Measurements from ENCODE around the gene SASH1. TPM values are rescaled to one million over a fixed set of nuclear protein-coding genes. Genes with fewer than 3 reads are reported as not detected.

SASH1 gene
- polyA plus RNA-seq, 1 donor from 2014 or later: 7.0 TPM

- TF ChIP-seq SMC3 (conservative IDR thresholded peaks at IDR 0.05; ENCODE audit: poor library complexity): no peak
- TF ChIP-seq TAF1 (IDR thresholded peaks at IDR 0.05; ENCODE audit: low read depth): no peak
- TF ChIP-seq POLR2AphosphoS5 (IDR thresholded peaks at IDR 0.05): no peak
- TF ChIP-seq MXI1 (conservative IDR thresholded peaks at IDR 0.05; ENCODE audit: poor library complexity, severe bottlenecking): no peak
- no peak for TF ChIP-seq EP300 (conservative IDR thresholded peaks at IDR 0.05; ENCODE audit: poor library complexity, severe bottlenecking)
- TF ChIP-seq EZH2 (IDR thresholded peaks at IDR 0.05; ENCODE audit: borderline replicate concordance, insufficient read depth, low read length, poor library complexity, severe bottlenecking): no peak
- no peak for TF ChIP-seq RAD21 (conservative IDR thresholded peaks at IDR 0.05)
- no peak for TF ChIP-seq REST (IDR thresholded peaks at IDR 0.05; ENCODE audit: borderline replicate concordance)
- TF ChIP-seq CTCF (IDR thresholded peaks at IDR 0.05; ENCODE audit: poor library complexity, severe bottlenecking): no peak
- H3K27me3 ChIP-seq (ENCODE audit: insufficient read depth, low read depth, low read length): no peaks in the 10 kb centered on the region
- H3K27ac ChIP-seq (ENCODE audit: low read length): no peak overlapping the region
- no peak overlapping the region for H3K9ac ChIP-seq (ENCODE audit: low read length)
- H3K79me2 ChIP-seq (replicated peaks; ENCODE audit: insufficient read depth, low read length): no peaks in the 10 kb centered on the region
- H3K4me3 ChIP-seq (ENCODE audit: low read length): no peak overlapping the region
- H4K20me1 ChIP-seq (ENCODE audit: insufficient read depth): no peaks in the 10 kb centered on the region
- H3K4me2 ChIP-seq (ENCODE audit: low read length): no peak overlapping the region
- no peaks in the 10 kb centered on the region for H3K9me2 ChIP-seq (ENCODE audit: insufficient read depth, low read length)
- H3F3A ChIP-seq (ENCODE audit: insufficient read depth, low read length, poor library complexity, severe bottlenecking): no peaks in the 10 kb centered on the region
- H3K9me3 ChIP-seq (ENCODE audit: low read length): peaks cover 5% of the 10 kb centered on the region
- H3K36me3 ChIP-seq (ENCODE audit: insufficient read depth, low read length): no peaks in the 10 kb centered on the region
- H2AFZ ChIP-seq (ENCODE audit: low read depth, low read length): no peak overlapping the region
These were observed 178.5 kb downstream of the SASH1 start for GRCh38 chr6:148521158-148521557.

GRCh38 chr6:148521586-148521985, 178.9 kb downstream of the SASH1 start:
- H3F3A ChIP-seq (ENCODE audit: insufficient read depth, low read length, poor library complexity, severe bottlenecking): no peaks in the 10 kb centered on the region
- no peak overlapping the region for H3K4me2 ChIP-seq (ENCODE audit: low read length)
- no peaks in the 10 kb centered on the region for H4K20me1 ChIP-seq (ENCODE audit: insufficient read depth)
- H3K27me3 ChIP-seq (ENCODE audit: insufficient read depth, low read depth, low read length): no peaks in the 10 kb centered on the region
- H3K9me3 ChIP-seq (ENCODE audit: low read length): peaks cover 5% of the 10 kb centered on the region
- no peaks in the 10 kb centered on the region for H3K9me2 ChIP-seq (ENCODE audit: insufficient read depth, low read length)
- no peak overlapping the region for H3K9ac ChIP-seq (ENCODE audit: low read length)
- H3K4me3 ChIP-seq (ENCODE audit: low read length): no peak overlapping the region
- no peaks in the 10 kb centered on the region for H3K36me3 ChIP-seq (ENCODE audit: insufficient read depth, low read length)
- TF ChIP-seq TAF1 (IDR thresholded peaks at IDR 0.05; ENCODE audit: low read depth) (no peak), SMC3 (conservative IDR thresholded peaks at IDR 0.05; ENCODE audit: poor library complexity) (no peak), MXI1 (conservative IDR thresholded peaks at IDR 0.05; ENCODE audit: poor library complexity, severe bottlenecking) (no peak), EZH2 (IDR thresholded peaks at IDR 0.05; ENCODE audit: borderline replicate concordance, insufficient read depth, low read length, poor library complexity, severe bottlenecking) (no peak), CTCF (IDR thresholded peaks at IDR 0.05; ENCODE audit: poor library complexity, severe bottlenecking) (no peak), EP300 (conservative IDR thresholded peaks at IDR 0.05; ENCODE audit: poor library complexity, severe bottlenecking) (no peak)
- H2AFZ ChIP-seq (ENCODE audit: low read depth, low read length): no peak overlapping the region
- H3K27ac ChIP-seq (ENCODE audit: low read length): no peak overlapping the region
- no peaks in the 10 kb centered on the region for H3K79me2 ChIP-seq (replicated peaks; ENCODE audit: insufficient read depth, low read length)

All from neural cell (in vitro differentiated cells).